Calu3 (cell line): ENCODE results near the gene TYSND1. TPM values are rescaled to one million over a fixed set of nuclear protein-coding genes. Genes with fewer than 3 reads are reported as not detected.

ENCODE experiments used
- BruUV-seq: library from RNA; stranded (reverse); fragments of 400-500 nt; replicated peaks from 2 replicates; lab custom pipeline; 2021; lab: Mats Ljungman, UMichigan
- CTCF ChIA-PET: fragments of 300-600 bp; sonication (Branson Sonifier 250); formaldehyde crosslinking; loops from one replicate; lab custom pipeline; 2022; ENCODE audit warnings: antibody characterized with exemption; lab: Charles Lee
- DNase-seq: peaks from one replicate; pipeline ENCODE4 v3.0.0; 2022
- H3K27ac Mint-ChIP-seq: one replicate; pipeline ENCODE4 v1.8.0; 2022; ENCODE audit warnings: mixed read lengths; ENCODE audit not compliant: unreplicated experiment
- H3K27me3 Mint-ChIP-seq: one replicate; pipeline ENCODE4 v1.8.0; 2022; ENCODE audit warnings: mixed read lengths; ENCODE audit not compliant: unreplicated experiment
- H3K36me3 Mint-ChIP-seq: one replicate; pipeline ENCODE4 v1.8.0; 2022; ENCODE audit warnings: mild to moderate bottlenecking, moderate library complexity, mixed read lengths; ENCODE audit not compliant: insufficient read depth, unreplicated experiment
- H3K4me1 Mint-ChIP-seq: one replicate; pipeline ENCODE4 v1.8.0; 2022; ENCODE audit warnings: mild to moderate bottlenecking, low read depth, mixed read lengths; ENCODE audit not compliant: unreplicated experiment
- H3K4me3 Mint-ChIP-seq: one replicate; pipeline ENCODE4 v1.8.0; 2022; ENCODE audit warnings: mild to moderate bottlenecking, low read depth, moderate library complexity, mixed read lengths; ENCODE audit not compliant: unreplicated experiment
- H3K9me3 Mint-ChIP-seq: one replicate; pipeline ENCODE4 v1.8.0; 2022; ENCODE audit warnings: low read depth, mixed read lengths; ENCODE audit not compliant: unreplicated experiment
- intact Hi-C: fragments of 100-400 bp; cut with micrococcal nuclease; formaldehyde crosslinking; loops from one replicate; pipeline ENCODE4 v1.10.0; 2022; ENCODE audit not compliant: unreplicated experiment
- total RNA-seq: library from RNA; stranded (reverse); gene quantifications from 2 replicates; pipeline ENCODE4 v1.2.3, GENCODE V29; 2022
- TF ChIP-seq, protein P1 (sequence below): fragments of 200-600 bp; IDR thresholded peaks from one replicate; pipeline ENCODE4 v1.8.0; 2022; ENCODE audit warnings: antibody characterized with exemption; ENCODE audit not compliant: unreplicated experiment

The TYSND1 gene
- total RNA-seq, 1 experiment from 2014 or later: 21.4 TPM

DNA sequence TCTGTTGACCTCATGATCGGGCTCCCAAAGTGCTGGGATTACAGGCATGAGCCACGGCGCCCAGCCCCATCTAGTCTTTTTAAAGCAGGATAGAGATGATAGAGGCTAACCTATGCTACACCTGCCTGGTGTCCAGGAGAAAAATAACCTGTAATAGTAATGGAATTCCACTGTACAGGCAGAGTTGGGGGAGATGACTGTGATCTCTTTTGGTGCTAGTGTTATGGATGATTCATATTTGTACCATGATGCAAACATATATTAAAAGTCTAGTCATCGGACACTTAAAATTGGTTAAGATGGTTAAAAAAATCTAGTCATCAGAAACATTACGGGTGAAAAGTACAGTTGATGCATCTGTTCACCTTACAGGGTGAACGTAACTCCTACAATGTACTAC is 29.9 kb upstream of the TYSND1 start:
- H3K27me3 Mint-ChIP-seq: no peaks in the 10 kb centered on the region
- no TSS peak for BruUV-seq
- CTCF ChIA-PET: interaction anchor here (0.7 kb wide), 1 partner anchor 201 kb away, joined by 3 read pairs; no protein-coding TSS in a partner anchor
- H3K9me3 Mint-ChIP-seq: peaks cover 7% of the 10 kb centered on the region
- H3K4me3 Mint-ChIP-seq: no peak overlapping the region
- TF ChIP-seq, protein P1, sequence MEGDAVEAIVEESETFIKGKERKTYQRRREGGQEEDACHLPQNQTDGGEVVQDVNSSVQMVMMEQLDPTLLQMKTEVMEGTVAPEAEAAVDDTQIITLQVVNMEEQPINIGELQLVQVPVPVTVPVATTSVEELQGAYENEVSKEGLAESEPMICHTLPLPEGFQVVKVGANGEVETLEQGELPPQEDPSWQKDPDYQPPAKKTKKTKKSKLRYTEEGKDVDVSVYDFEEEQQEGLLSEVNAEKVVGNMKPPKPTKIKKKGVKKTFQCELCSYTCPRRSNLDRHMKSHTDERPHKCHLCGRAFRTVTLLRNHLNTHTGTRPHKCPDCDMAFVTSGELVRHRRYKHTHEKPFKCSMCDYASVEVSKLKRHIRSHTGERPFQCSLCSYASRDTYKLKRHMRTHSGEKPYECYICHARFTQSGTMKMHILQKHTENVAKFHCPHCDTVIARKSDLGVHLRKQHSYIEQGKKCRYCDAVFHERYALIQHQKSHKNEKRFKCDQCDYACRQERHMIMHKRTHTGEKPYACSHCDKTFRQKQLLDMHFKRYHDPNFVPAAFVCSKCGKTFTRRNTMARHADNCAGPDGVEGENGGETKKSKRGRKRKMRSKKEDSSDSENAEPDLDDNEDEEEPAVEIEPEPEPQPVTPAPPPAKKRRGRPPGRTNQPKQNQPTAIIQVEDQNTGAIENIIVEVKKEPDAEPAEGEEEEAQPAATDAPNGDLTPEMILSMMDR: no peak
- no peak for DNase-seq
- no peaks in the 10 kb centered on the region for H3K36me3 Mint-ChIP-seq
- no peaks in the 10 kb centered on the region for H3K4me1 Mint-ChIP-seq
- no peak overlapping the region for H3K27ac Mint-ChIP-seq
- intact Hi-C loops: no loop called here

DNA sequence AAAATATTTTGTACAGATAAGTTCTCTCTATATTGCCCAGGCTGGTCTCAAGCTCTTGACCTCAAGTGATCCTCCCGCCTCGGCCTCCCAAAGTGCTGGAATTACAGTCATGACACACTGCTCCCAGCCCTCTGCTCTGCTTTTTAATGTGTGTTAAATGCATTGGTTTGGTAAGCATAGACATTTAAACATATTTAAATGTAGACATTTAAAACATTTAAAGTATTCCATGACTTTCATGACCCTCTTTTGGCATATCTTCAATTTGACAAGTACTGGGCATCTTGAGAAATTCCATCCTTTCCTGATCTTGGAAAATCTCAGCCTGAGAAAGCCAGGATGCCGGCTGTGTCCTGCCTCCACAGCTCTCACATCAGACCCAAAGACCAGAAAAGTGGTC is 29.0 kb upstream of the TYSND1 start:
- DNase-seq: no peak
- intact Hi-C loops: no loop called here
- Mint-ChIP-seq H3K36me3 (peaks cover 9% of the 10 kb centered on the region), H3K27me3 (no peaks in the 10 kb centered on the region), H3K9me3 (peaks cover 6% of the 10 kb centered on the region), H3K4me3 (no peak overlapping the region), H3K4me1 (no peaks in the 10 kb centered on the region), H3K27ac (no peak overlapping the region)
- CTCF ChIA-PET: interaction anchor here (0.6 to 0.7 kb wide), 2 partner anchors 127 to 202 kb away, joined by 3 read pairs; no protein-coding TSS in a partner anchor
- TF ChIP-seq, protein P1: no peak
- BruUV-seq: no TSS peak

DNA sequence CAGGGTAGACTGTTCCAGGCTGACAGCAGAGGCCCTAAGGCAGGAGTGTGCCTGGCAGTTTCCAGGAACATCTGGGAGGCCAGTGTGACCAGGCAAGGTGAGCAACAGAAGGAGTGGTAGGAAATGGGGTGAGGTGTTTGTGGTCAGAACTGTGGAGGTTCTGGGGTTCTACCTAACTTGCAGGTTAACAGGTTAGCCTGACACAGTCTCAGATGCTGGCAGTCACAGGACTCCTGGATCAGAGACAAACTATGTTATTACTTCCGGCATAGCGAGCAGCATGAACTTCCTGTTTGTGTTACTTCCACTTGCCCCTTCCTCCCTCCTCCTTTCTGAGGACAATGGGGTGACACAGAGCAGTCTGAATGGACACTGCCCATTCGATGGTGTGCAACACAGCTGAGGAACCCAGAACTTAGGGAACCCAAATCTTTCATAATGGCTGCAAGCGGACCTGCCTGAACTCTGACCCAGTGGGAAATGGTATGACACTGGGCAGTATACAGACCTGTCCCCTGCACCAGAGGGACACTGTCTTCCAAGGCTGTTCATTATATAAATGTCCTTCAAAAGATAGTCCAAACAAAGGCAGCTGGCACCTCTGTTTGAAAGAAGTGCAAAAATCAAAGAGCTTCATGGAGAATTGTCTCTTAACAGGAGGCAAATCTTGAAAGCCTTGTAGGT is 27.7 kb upstream of the TYSND1 start:
- DNase-seq: no peak
- TF ChIP-seq, protein P1: no peak
- intact Hi-C loops: no loop called here
- H3K9me3 Mint-ChIP-seq: no peaks in the 10 kb centered on the region
- H3K27me3 Mint-ChIP-seq: no peaks in the 10 kb centered on the region
- H3K4me3 Mint-ChIP-seq: no peak overlapping the region
- no peak overlapping the region for H3K27ac Mint-ChIP-seq
- CTCF ChIA-PET: interaction anchor here (0.7 kb wide), 1 partner anchor 146 kb away, joined by 3 read pairs; no protein-coding TSS in a partner anchor
- H3K4me1 Mint-ChIP-seq: peaks cover 3% of the 10 kb centered on the region
- no TSS peak for BruUV-seq
- peaks cover 22% of the 10 kb centered on the region for H3K36me3 Mint-ChIP-seq

DNA sequence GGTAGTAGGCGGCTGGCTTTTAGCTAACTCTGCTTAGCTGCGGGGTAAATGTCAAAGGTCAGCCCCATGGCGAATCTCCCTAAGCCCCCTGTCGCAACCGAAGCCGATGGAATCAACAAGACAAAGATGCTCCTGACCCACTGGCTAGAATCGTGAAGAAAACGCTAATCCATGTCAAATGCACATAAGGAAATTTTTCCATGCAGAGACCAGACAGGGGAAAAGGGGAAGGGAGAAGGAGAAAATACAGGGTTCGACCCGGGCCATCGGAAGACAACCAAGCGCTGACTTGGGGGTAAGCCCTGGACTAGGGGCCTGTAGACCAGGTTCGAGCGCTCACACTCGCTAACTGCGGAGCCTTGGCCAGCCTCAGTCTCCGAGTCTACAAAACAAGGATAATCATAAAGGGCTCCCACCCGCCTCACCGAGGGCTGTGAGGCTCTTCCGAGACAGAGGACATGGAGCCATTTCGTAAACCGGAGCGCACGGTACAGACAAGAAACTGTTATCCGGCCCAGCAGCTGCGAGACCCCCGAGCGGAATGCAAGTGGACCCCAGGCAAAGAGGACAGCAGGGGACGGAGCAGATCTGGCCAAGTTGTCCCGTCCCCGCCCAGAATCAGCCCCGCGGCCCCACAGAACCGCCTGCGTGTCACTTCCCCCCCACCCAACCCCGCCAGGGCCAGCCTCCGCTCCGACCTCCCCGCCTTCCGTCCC is 23.3 kb upstream of the TYSND1 start:
- Mint-ChIP-seq H3K36me3 (peaks cover 51% of the 10 kb centered on the region), H3K27ac (peak overlapping the region; percentile 94), H3K9me3 (no peaks in the 10 kb centered on the region), H3K4me3 (peak overlapping the region; percentile 92), H3K27me3 (no peaks in the 10 kb centered on the region), H3K4me1 (peaks cover 10% of the 10 kb centered on the region)
- TF ChIP-seq, protein P1: no peak
- intact Hi-C loops: no loop called here
- BruUV-seq: no TSS peak
- DNase-seq: no peak
- CTCF ChIA-PET: interaction anchor here (0.6 to 2.1 kb wide), 7 partner anchors 9 to 705 kb away, joined by 3 to 20 read pairs (median 6); partner anchors contain the start of gene TYSND1
